ENCODE data around the gene ZNF653. TPM values are rescaled to one million over a fixed set of nuclear protein-coding genes. Genes with fewer than 3 reads are reported as not detected.
A peak's percentile ranks its signal among the peaks of the same experiment; 100 is the strongest.

The ZNF653 gene
- total RNA-seq, 2 donors from 2014 or later: 5.4 to 25.0 TPM

DNA sequence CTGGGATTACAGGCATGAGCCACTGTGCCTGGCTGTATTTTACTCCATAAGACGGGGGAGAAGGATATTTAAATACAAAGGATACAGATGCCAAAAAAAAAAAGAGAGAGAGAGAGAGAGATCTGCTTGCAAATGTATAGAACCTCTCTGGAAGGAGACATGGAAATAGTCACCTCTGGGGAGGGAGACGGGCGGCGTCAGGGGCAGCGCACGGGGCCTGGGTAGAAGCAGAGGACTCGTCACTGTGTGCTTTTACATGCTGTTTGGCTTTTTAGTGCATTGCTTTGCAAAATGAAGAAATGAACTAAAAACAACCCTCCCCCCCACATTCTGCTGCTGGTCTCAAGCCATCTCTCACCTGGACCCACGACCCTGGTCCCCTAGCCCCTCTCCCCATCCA lies 4.8 kb upstream of the ZNF653 start:
- DNase-seq (ENCODE audit: low spot score): no peak
- ATAC-seq (ENCODE audit: insufficient number of reproducible peaks, low FRiP score, low read depth): no peak
- no peaks in the 10 kb centered on the region for H3K9me3 ChIP-seq
- H3K4me1 ChIP-seq (ENCODE audit: control insufficient read depth in 1 of 2, low read depth in 2 of 2): peaks cover 0 to 6% of the 10 kb centered on the region in 2 donors
- TF ChIP-seq CTCF (IDR thresholded peaks at IDR 0.05): no peak
- peaks cover 15% of the 10 kb centered on the region for H3K36me3 ChIP-seq
- no peaks in the 10 kb centered on the region for H3K27me3 ChIP-seq (replicated peaks; ENCODE audit: insufficient read depth)
- H3K4me3 ChIP-seq: no peak overlapping the region
- no peak overlapping the region for H3K27ac ChIP-seq

- no peak overlapping the region for H3K27ac ChIP-seq
- ATAC-seq (ENCODE audit: insufficient number of reproducible peaks, low FRiP score, low read depth) (no peak), DNase-seq (ENCODE audit: low spot score) (no peak)
- H3K9me3 ChIP-seq: no peaks in the 10 kb centered on the region
- H3K27me3 ChIP-seq (replicated peaks; ENCODE audit: insufficient read depth): no peaks in the 10 kb centered on the region
- H3K4me1 ChIP-seq (ENCODE audit: control insufficient read depth in 1 of 2, low read depth in 2 of 2): peaks cover 0 to 14% of the 10 kb centered on the region in 2 donors
- peaks cover 8% of the 10 kb centered on the region for H3K36me3 ChIP-seq
- TF ChIP-seq CTCF (IDR thresholded peaks at IDR 0.05): no peak
- H3K4me3 ChIP-seq: no peak overlapping the region
Observed at GRCh38 chr19:11507370-11508078, 1.9 kb upstream of the ZNF653 start.

DNA sequence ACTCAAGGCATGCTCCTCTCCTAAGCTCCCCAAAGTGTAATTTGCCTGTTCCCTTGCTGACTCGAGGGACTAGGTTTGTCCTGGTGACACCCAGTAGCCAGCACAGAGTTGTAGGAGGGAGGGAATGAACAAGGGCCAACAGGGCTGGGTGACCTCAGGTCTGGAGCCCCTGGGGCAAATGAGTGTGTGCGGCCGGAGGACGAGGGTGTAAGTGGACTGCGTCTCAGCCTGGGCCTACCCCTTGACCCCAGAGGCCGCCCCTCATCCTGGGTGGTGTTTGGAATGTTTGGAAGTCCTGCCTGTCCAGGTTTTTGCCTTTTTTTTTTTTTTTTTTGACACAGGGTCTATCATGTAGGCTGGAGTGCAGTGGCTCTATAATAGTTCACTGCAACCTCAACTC lies 1.3 kb upstream of the ZNF653 start:
- peaks cover 0 to 14% of the 10 kb centered on the region in 2 donors for H3K4me1 ChIP-seq (ENCODE audit: control insufficient read depth in 1 of 2, low read depth in 2 of 2)
- no peak overlapping the region for H3K27ac ChIP-seq
- TF ChIP-seq CTCF (IDR thresholded peaks at IDR 0.05): no peak
- no peaks in the 10 kb centered on the region for H3K27me3 ChIP-seq (replicated peaks; ENCODE audit: insufficient read depth)
- no peak overlapping the region for H3K4me3 ChIP-seq
- DNase-seq (ENCODE audit: low spot score): no peak
- peaks cover 8% of the 10 kb centered on the region for H3K36me3 ChIP-seq
- H3K9me3 ChIP-seq: no peaks in the 10 kb centered on the region
- no peak for ATAC-seq (ENCODE audit: insufficient number of reproducible peaks, low FRiP score, low read depth)

DNA sequence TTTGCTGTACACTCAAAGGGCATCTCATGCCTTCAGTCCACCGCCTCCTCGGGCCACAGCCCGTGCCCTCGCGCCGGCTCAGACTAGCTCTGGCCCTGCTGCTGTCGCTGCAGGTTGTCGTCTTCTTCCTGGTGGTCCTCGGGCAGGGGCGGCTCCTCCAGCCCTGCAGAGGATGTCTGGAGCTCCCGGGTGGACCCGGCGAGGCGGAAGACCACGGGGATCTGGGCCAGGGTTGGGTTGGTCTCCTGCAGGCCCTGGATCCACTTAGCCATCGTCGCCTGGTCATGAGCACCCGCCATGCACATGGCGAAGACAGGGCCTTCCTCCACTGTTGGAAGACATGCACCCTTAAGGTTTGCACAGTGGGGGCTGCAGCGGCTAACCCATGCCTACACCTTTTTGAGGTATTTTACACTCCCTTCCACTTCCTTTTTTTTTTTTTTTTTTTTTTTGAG lies 489 bp upstream of the ZNF653 start:
- peaks cover 0 to 14% of the 10 kb centered on the region in 2 donors for H3K4me1 ChIP-seq (ENCODE audit: control insufficient read depth in 1 of 2, low read depth in 2 of 2)
- H3K9me3 ChIP-seq: no peaks in the 10 kb centered on the region
- peaks cover 2% of the 10 kb centered on the region for H3K36me3 ChIP-seq
- no peaks in the 10 kb centered on the region for H3K27me3 ChIP-seq (replicated peaks; ENCODE audit: insufficient read depth)
- peak overlapping the region; percentile 3 to 98 for H3K27ac ChIP-seq
- ATAC-seq (ENCODE audit: insufficient number of reproducible peaks, low FRiP score, low read depth) (peak; percentile 3), DNase-seq (ENCODE audit: low spot score) (no peak)
- H3K4me3 ChIP-seq: peak overlapping the region; percentile 96
- TF ChIP-seq CTCF (IDR thresholded peaks at IDR 0.05): no peak

- ATAC-seq (ENCODE audit: insufficient number of reproducible peaks, low FRiP score, low read depth) (peak; percentile 82), DNase-seq (ENCODE audit: low spot score) (peak; percentile 85)
- TF ChIP-seq CTCF (IDR thresholded peaks at IDR 0.05): no peak
- Histone ChIP-seq H3K27ac (peak overlapping the region; percentile 90 to 98), H3K4me1 (ENCODE audit: control insufficient read depth in 1 of 2, low read depth in 2 of 2) (peaks cover 0 to 14% of the 10 kb centered on the region in 2 donors), H3K27me3 (replicated peaks; ENCODE audit: insufficient read depth) (no peaks in the 10 kb centered on the region), H3K4me3 (peak overlapping the region; percentile 96), H3K9me3 (no peaks in the 10 kb centered on the region), H3K36me3 (no peaks in the 10 kb centered on the region)
Observed at GRCh38 chr19:11505032-11505503, 571 bp downstream of the ZNF653 start.

Measured in thoracic aorta (tissue), 2 donors.